ENCODE measurements around the gene CBLB.

The CBLB gene

GRCh38 chr3:105610473-105610872 lies 258.3 kb downstream of the CBLB start:
- no peaks in the 10 kb centered on the region for H4K20me1 ChIP-seq (ENCODE audit: insufficient read depth, low read length, poor library complexity, severe bottlenecking)
- no peaks in the 10 kb centered on the region for H3K27me3 ChIP-seq (ENCODE audit: insufficient read depth, low read length, poor library complexity, severe bottlenecking)
- H3K4me1 ChIP-seq (ENCODE audit: insufficient read depth, low read length, poor library complexity, severe bottlenecking), result no peaks in the 10 kb centered on the region
- no peaks in the 10 kb centered on the region for H3K36me3 ChIP-seq (ENCODE audit: insufficient read depth, low read length)
- no peak overlapping the region for H3K9ac ChIP-seq (ENCODE audit: low read depth, low read length, poor library complexity, severe bottlenecking)
- no peak overlapping the region for H3K4me2 ChIP-seq (ENCODE audit: low read depth, low read length, poor library complexity, severe bottlenecking)
- no peak overlapping the region for H3K4me3 ChIP-seq (ENCODE audit: low read length, poor library complexity, severe bottlenecking)
- no peak for TF ChIP-seq EZH2phosphoT487 (IDR thresholded peaks at IDR 0.05; ENCODE audit: borderline replicate concordance)
- no peak for TF ChIP-seq CTCF (conservative IDR thresholded peaks at IDR 0.05; ENCODE audit: low read length)
- H3K9me2 ChIP-seq (replicated peaks; ENCODE audit: low read depth, low read length), result no peaks in the 10 kb centered on the region
- H3K9me3 ChIP-seq (ENCODE audit: insufficient read depth, low read depth, low read length), result no peaks in the 10 kb centered on the region
- H3K79me2 ChIP-seq (ENCODE audit: insufficient read depth, low read length), result no peaks in the 10 kb centered on the region
- no peaks in the 10 kb centered on the region for H3F3A ChIP-seq (ENCODE audit: low read depth)
- H2AFZ ChIP-seq (ENCODE audit: low read length), result no peak overlapping the region

GRCh38 chr3:105608623-105609022 lies 260.2 kb downstream of the CBLB start:
- no peak overlapping the region for H3K4me2 ChIP-seq (ENCODE audit: low read depth, low read length, poor library complexity, severe bottlenecking)
- no peak overlapping the region for H3K9ac ChIP-seq (ENCODE audit: low read depth, low read length, poor library complexity, severe bottlenecking)
- no peaks in the 10 kb centered on the region for H4K20me1 ChIP-seq (ENCODE audit: insufficient read depth, low read length, poor library complexity, severe bottlenecking)
- no peaks in the 10 kb centered on the region for H3K4me1 ChIP-seq (ENCODE audit: insufficient read depth, low read length, poor library complexity, severe bottlenecking)
- no peak overlapping the region for H3K4me3 ChIP-seq (ENCODE audit: low read length, poor library complexity, severe bottlenecking)
- no peaks in the 10 kb centered on the region for H3K27me3 ChIP-seq (ENCODE audit: insufficient read depth, low read length, poor library complexity, severe bottlenecking)
- no peaks in the 10 kb centered on the region for H3F3A ChIP-seq (ENCODE audit: low read depth)
- H3K9me2 ChIP-seq (replicated peaks; ENCODE audit: low read depth, low read length), result no peaks in the 10 kb centered on the region
- H2AFZ ChIP-seq (ENCODE audit: low read length), result no peak overlapping the region
- H3K79me2 ChIP-seq (ENCODE audit: insufficient read depth, low read length), result no peaks in the 10 kb centered on the region
- no peaks in the 10 kb centered on the region for H3K36me3 ChIP-seq (ENCODE audit: insufficient read depth, low read length)
- H3K9me3 ChIP-seq (ENCODE audit: insufficient read depth, low read depth, low read length), result no peaks in the 10 kb centered on the region
- no peak for TF ChIP-seq EZH2phosphoT487 (IDR thresholded peaks at IDR 0.05; ENCODE audit: borderline replicate concordance)
- no peak for TF ChIP-seq CTCF (conservative IDR thresholded peaks at IDR 0.05; ENCODE audit: low read length)

- no peak overlapping the region for H3K4me2 ChIP-seq (ENCODE audit: low read depth, low read length, poor library complexity, severe bottlenecking)
- no peaks in the 10 kb centered on the region for H4K20me1 ChIP-seq (ENCODE audit: insufficient read depth, low read length, poor library complexity, severe bottlenecking)
- no peaks in the 10 kb centered on the region for H3K9me2 ChIP-seq (replicated peaks; ENCODE audit: low read depth, low read length)
- no peaks in the 10 kb centered on the region for H3K9me3 ChIP-seq (ENCODE audit: insufficient read depth, low read depth, low read length)
- no peaks in the 10 kb centered on the region for H3K79me2 ChIP-seq (ENCODE audit: insufficient read depth, low read length)
- no peaks in the 10 kb centered on the region for H3F3A ChIP-seq (ENCODE audit: low read depth)
- TF ChIP-seq CTCF (conservative IDR thresholded peaks at IDR 0.05; ENCODE audit: low read length) (no peak), EZH2phosphoT487 (IDR thresholded peaks at IDR 0.05; ENCODE audit: borderline replicate concordance) (no peak)
- no peak overlapping the region for H3K4me3 ChIP-seq (ENCODE audit: low read length, poor library complexity, severe bottlenecking)
- H3K4me1 ChIP-seq (ENCODE audit: insufficient read depth, low read length, poor library complexity, severe bottlenecking), result no peaks in the 10 kb centered on the region
- no peaks in the 10 kb centered on the region for H3K27me3 ChIP-seq (ENCODE audit: insufficient read depth, low read length, poor library complexity, severe bottlenecking)
- H3K36me3 ChIP-seq (ENCODE audit: insufficient read depth, low read length), result no peaks in the 10 kb centered on the region
- H2AFZ ChIP-seq (ENCODE audit: low read length), result no peak overlapping the region
- no peak overlapping the region for H3K9ac ChIP-seq (ENCODE audit: low read depth, low read length, poor library complexity, severe bottlenecking)
Measured at GRCh38 chr3:105606016-105606415, 262.8 kb downstream of the CBLB start.
